Progenitor cell of endocrine pancreas (in vitro differentiated cells): ENCODE data around the gene MAPK8. TPM values are rescaled to one million over a fixed set of nuclear protein-coding genes. Genes with fewer than 3 reads are reported as not detected.

Experiments used
- DNase-seq: peaks from one replicate; pipeline ENCODE4 v3.0.0; 2021; ENCODE audit warnings: low spot score; ENCODE audit not compliant: unreplicated experiment
- H3K27ac Mint-ChIP-seq: 2 replicates; pipeline ENCODE4 v1.8.0; 2021; ENCODE audit warnings: mild to moderate bottlenecking, moderate library complexity, mixed read lengths
- H3K27me3 Mint-ChIP-seq: 2 replicates; pipeline ENCODE4 v1.8.0; 2021; ENCODE audit warnings: mixed read lengths
- H3K36me3 Mint-ChIP-seq: 2 replicates; pipeline ENCODE4 v1.8.0; 2022; ENCODE audit warnings: mixed read lengths; ENCODE audit not compliant: insufficient read depth
- H3K4me1 Mint-ChIP-seq: 2 replicates; pipeline ENCODE4 v1.8.0; 2021; ENCODE audit warnings: low read depth, mixed read lengths
- H3K4me3 Mint-ChIP-seq: 2 replicates; pipeline ENCODE4 v1.8.0; 2021; ENCODE audit warnings: low read depth, mild to moderate bottlenecking, moderate library complexity, mixed read lengths
- H3K9me3 Mint-ChIP-seq: 2 replicates; pipeline ENCODE4 v1.8.0; 2021; ENCODE audit warnings: low read depth, mixed read lengths
- CTCF ChIP-seq: fragments of 200-600 bp; sonication (generic); IDR thresholded peaks from one replicate; pipeline ENCODE4 v1.5.0; 2021; ENCODE audit warnings: antibody characterized with exemption, mild to moderate bottlenecking; ENCODE audit not compliant: unreplicated experiment
- total RNA-seq: library from RNA; stranded (reverse); gene quantifications from 2 replicates; pipeline ENCODE4 v1.2.1, GENCODE V29; 2021

MAPK8 gene
- total RNA-seq, 1 donor from 2014 or later: 69.7 TPM

GRCh38 chr10:48450741-48451466 lies 144.4 kb downstream of the MAPK8 start:
- Mint-ChIP-seq H3K4me3 (no peak overlapping the region), H3K36me3 (peaks cover 1% of the 10 kb centered on the region), H3K4me1 (peaks cover 25% of the 10 kb centered on the region), H3K27ac (no peak overlapping the region), H3K27me3 (peaks cover 22% of the 10 kb centered on the region), H3K9me3 (no peaks in the 10 kb centered on the region)
- TF ChIP-seq CTCF: no peak
- DNase-seq: no peak

DNA sequence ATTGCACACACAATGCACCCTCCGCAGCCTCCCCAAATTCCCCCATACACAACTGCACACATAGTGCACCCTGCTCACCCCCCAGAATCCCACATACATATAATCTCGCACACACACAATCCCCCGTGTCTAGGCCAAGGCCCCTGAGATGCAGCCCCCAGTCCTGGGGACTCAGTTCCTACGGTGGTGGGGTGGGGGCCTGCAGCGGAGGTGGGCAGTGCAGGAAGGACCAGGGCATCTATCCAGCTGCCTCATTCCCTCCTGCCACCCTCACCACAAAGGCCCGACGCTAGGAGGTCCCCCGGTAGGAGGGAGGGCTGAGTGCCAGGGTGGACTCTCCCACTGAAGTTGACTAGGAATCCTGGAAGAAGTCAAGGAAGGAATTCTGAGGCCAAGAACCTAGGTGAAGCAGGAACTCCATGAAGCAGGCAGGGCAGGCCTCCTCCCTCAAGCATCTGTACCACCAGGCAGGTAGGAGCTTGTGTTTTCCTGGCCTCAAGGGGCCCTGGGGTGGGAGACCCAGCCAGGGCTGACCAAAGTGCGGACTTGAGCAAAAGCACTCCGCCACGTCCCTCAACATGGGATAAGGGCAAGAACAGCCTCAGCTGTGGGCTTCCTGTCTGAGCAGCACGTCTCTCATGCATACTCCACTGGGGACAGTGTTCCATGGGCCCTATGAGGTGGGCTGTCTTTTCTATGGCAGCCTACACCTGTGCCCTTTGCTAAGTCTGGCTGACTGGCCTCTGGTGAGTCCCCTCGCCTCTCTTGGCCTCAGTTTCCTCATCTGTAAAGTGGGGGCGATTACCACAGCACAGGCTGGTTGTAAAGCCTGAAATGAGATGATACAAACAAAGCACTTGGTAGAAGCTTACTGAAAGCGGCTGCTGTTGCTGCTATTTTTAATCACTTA lies 145.7 kb downstream of the MAPK8 start:
- H3K27ac Mint-ChIP-seq: no peak overlapping the region
- no peaks in the 10 kb centered on the region for H3K36me3 Mint-ChIP-seq
- H3K4me1 Mint-ChIP-seq: peaks cover 28% of the 10 kb centered on the region
- no peak overlapping the region for H3K4me3 Mint-ChIP-seq
- H3K9me3 Mint-ChIP-seq: no peaks in the 10 kb centered on the region
- DNase-seq: no peak
- peaks cover 14% of the 10 kb centered on the region for H3K27me3 Mint-ChIP-seq
- TF ChIP-seq CTCF: no peak

GRCh38 chr10:48452879-48453412 lies 146.5 kb downstream of the MAPK8 start:
- H3K36me3 Mint-ChIP-seq: no peaks in the 10 kb centered on the region
- H3K27ac Mint-ChIP-seq: peak overlapping the region; percentile 67
- peaks cover 11% of the 10 kb centered on the region for H3K27me3 Mint-ChIP-seq
- no peak overlapping the region for H3K4me3 Mint-ChIP-seq
- no peak for TF ChIP-seq CTCF
- H3K4me1 Mint-ChIP-seq: peaks cover 29% of the 10 kb centered on the region
- H3K9me3 Mint-ChIP-seq: no peaks in the 10 kb centered on the region
- no peak for DNase-seq

GRCh38 chr10:48453451-48454301 lies 147.2 kb downstream of the MAPK8 start:
- H3K4me3 Mint-ChIP-seq: peak overlapping the region; percentile 29
- H3K27me3 Mint-ChIP-seq: peaks cover 6% of the 10 kb centered on the region
- no peak for DNase-seq
- H3K4me1 Mint-ChIP-seq: peaks cover 28% of the 10 kb centered on the region
- H3K9me3 Mint-ChIP-seq: no peaks in the 10 kb centered on the region
- peak overlapping the region; percentile 93 for H3K27ac Mint-ChIP-seq
- H3K36me3 Mint-ChIP-seq: no peaks in the 10 kb centered on the region
- TF ChIP-seq CTCF: no peak
